ENCODE data around the gene PAQR9. TPM values are rescaled to one million over a fixed set of nuclear protein-coding genes. Genes with fewer than 3 reads are reported as not detected.

PAQR9 gene
- total and polyA plus RNA-seq, 2 donors from 2014 or later: 0.09 TPM; not detected in 1

DNA sequence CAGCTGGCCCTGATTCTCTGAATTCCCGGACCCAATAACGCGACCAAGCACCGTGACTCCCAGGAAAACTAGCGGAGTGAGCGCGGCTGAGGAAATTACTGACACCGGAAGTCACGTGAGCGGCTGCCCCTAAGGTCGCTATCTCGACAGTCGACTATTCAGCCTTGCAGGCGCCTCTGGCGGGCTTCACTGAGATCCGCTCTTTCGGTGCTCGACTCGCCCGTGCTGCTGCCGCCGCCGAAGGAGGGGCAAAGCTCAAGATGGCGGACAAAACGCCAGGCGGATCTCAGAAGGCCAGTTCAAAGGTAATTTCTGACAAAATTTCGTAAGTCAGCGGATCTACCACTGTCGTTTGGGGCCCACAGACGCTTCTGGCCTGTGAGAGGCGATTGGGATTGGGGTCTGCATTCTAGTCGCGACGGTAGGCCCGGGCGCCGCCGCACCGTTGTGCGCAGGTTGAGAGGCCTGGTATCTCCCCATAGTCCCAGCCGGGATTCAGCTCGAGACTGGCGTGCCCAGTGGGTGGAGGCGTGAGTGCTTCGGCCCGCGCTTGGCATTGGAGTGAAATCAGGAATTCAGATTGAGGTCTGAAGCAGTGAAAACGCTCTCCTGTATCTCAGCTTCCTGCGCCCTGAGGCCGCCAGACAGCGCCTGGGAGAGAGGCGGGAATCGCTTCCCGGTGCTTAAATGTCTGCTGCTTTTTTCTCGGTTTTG lies 38.1 kb upstream of the PAQR9 start, which contains the start of gene U2SURP:
Gene U2SURP (plus strand): TSS at position 202 of the 714 bp plus-strand sequence. CDS start 59 bp downstream, at position 261.
- no peaks in the 10 kb centered on the region for H3K36me3 ChIP-seq (ENCODE audit: control insufficient read depth in 2 of 3, insufficient read depth in 3 of 3, low read length in 3 of 3)
- H3K9ac ChIP-seq (ENCODE audit: low read length in 3 of 3): peak within 1 kb of the TSS; percentile 88 to 97 (median 93)
- FAIRE-seq (peak; percentile 49), DNase-seq (peak; percentile 97 to 99 (median 99))
- H3K9me3 ChIP-seq (ENCODE audit: control insufficient read depth in 2 of 3, insufficient read depth in 1 of 3, low read length in 3 of 3): no peaks in the 10 kb centered on the region
- TF ChIP-seq, protein P1, sequence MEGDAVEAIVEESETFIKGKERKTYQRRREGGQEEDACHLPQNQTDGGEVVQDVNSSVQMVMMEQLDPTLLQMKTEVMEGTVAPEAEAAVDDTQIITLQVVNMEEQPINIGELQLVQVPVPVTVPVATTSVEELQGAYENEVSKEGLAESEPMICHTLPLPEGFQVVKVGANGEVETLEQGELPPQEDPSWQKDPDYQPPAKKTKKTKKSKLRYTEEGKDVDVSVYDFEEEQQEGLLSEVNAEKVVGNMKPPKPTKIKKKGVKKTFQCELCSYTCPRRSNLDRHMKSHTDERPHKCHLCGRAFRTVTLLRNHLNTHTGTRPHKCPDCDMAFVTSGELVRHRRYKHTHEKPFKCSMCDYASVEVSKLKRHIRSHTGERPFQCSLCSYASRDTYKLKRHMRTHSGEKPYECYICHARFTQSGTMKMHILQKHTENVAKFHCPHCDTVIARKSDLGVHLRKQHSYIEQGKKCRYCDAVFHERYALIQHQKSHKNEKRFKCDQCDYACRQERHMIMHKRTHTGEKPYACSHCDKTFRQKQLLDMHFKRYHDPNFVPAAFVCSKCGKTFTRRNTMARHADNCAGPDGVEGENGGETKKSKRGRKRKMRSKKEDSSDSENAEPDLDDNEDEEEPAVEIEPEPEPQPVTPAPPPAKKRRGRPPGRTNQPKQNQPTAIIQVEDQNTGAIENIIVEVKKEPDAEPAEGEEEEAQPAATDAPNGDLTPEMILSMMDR (IDR thresholded peaks at IDR 0.05; ENCODE audit: borderline replicate concordance, extremely low read depth, insufficient read depth): peak; percentile 38
- H3K27me3 ChIP-seq (ENCODE audit: control insufficient read depth, insufficient read depth, low read length): no peaks in the 10 kb centered on the region
- H3K27ac ChIP-seq (ENCODE audit: low read depth in 2 of 2, low read length in 2 of 2): peak within 1 kb of the TSS; percentile 86 to 95
- intact Hi-C loops (cut with DNase I): no loop called here
- peak within 1 kb of the TSS; percentile 93 to 99 (median 93) for H3K4me3 ChIP-seq (ENCODE audit: low read length in 3 of 3)
- H3K4me1 ChIP-seq (ENCODE audit: control insufficient read depth in 2 of 3, insufficient read depth in 2 of 3, low read depth in 1 of 3, low read length in 3 of 3): peaks cover 0 to 16% (median 14%) of the 10 kb centered on the region in 3 donors

DNA sequence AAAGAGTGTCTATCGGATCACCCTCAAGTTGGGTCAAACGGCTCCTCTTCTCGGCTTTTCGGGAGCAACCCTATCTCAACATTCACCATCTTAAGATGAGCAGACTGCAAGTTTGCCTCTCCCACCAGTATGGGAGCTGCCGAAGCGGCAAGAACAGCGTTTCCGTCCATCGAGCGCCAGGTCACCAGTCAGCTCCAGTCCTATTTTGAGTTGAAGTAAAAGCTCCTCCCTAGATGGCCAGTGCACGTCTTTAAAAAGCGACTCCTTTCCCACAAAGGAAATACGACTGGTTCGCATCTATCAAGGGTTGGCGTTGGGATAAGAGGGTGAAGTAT lies 37.5 kb upstream of the PAQR9 start:
- no peaks in the 10 kb centered on the region for H3K36me3 ChIP-seq (ENCODE audit: control insufficient read depth in 2 of 3, insufficient read depth in 3 of 3, low read length in 3 of 3)
- no peak for FAIRE-seq
- peak in 1 of 5 donors; percentile 88 for DNase-seq
- peaks cover 0 to 16% (median 16%) of the 10 kb centered on the region in 3 donors for H3K4me1 ChIP-seq (ENCODE audit: control insufficient read depth in 2 of 3, insufficient read depth in 2 of 3, low read depth in 1 of 3, low read length in 3 of 3)
- H3K4me3 ChIP-seq (ENCODE audit: low read length in 3 of 3): peak overlapping the region; percentile 93 to 99 (median 93)
- H3K9ac ChIP-seq (ENCODE audit: low read length in 3 of 3): peak overlapping the region; percentile 74 to 97 (median 93)
- intact Hi-C loops (cut with DNase I): no loop called here
- no peaks in the 10 kb centered on the region for H3K9me3 ChIP-seq (ENCODE audit: control insufficient read depth in 2 of 3, insufficient read depth in 1 of 3, low read length in 3 of 3)
- TF ChIP-seq, protein P1 (IDR thresholded peaks at IDR 0.05; ENCODE audit: borderline replicate concordance, extremely low read depth, insufficient read depth): no peak
- no peaks in the 10 kb centered on the region for H3K27me3 ChIP-seq (ENCODE audit: control insufficient read depth, insufficient read depth, low read length)
- peak overlapping the region; percentile 86 to 95 for H3K27ac ChIP-seq (ENCODE audit: low read depth in 2 of 2, low read length in 2 of 2)

DNA sequence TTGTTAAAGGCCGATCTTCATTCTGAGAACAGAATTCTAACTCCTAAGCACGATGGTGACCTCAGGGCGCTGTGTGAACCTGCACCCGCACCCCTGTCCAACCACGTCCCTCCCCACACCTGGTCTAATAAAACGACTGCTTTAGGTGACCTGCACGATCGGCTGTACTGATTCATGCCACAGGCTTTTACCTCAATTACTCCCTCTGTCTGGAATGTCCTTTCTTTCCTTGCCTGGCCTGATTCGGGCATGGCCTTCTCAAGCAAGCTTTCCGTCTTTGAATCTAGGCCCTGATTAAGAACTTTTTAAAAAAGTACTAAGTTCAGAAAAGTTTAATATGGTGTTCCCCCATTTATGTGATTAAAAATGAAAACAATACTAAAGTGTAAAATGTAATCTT lies 37.1 kb upstream of the PAQR9 start:
- intact Hi-C loops (cut with DNase I): no loop called here
- Histone ChIP-seq H3K4me1 (ENCODE audit: control insufficient read depth in 2 of 3, insufficient read depth in 2 of 3, low read depth in 1 of 3, low read length in 3 of 3) (peaks cover 0 to 16% (median 16%) of the 10 kb centered on the region in 3 donors), H3K9ac (ENCODE audit: low read length in 3 of 3) (peak overlapping the region; percentile 74 to 97 (median 93)), H3K36me3 (ENCODE audit: control insufficient read depth in 2 of 3, insufficient read depth in 3 of 3, low read length in 3 of 3) (no peaks in the 10 kb centered on the region), H3K27ac (ENCODE audit: low read depth in 2 of 2, low read length in 2 of 2) (peak overlapping the region; percentile 86 to 95), H3K4me3 (ENCODE audit: low read length in 3 of 3) (peak overlapping the region; percentile 93 to 99 (median 93)), H3K9me3 (ENCODE audit: control insufficient read depth in 2 of 3, insufficient read depth in 1 of 3, low read length in 3 of 3) (no peaks in the 10 kb centered on the region), H3K27me3 (ENCODE audit: control insufficient read depth, insufficient read depth, low read length) (no peaks in the 10 kb centered on the region)
- FAIRE-seq (no peak), DNase-seq (peak in 4 of 5 donors; percentile 21 to 63 (median 62))
- TF ChIP-seq, protein P1 (IDR thresholded peaks at IDR 0.05; ENCODE audit: borderline replicate concordance, extremely low read depth, insufficient read depth): no peak

Data from kidney (tissue), 14 donors.